ENCODE measurements around the gene ESF1. TPM values are rescaled to one million over a fixed set of nuclear protein-coding genes. Genes with fewer than 3 reads are reported as not detected.
A peak's percentile ranks its signal among the peaks of the same experiment; 100 is the strongest.

ESF1 gene
- total and polyA plus RNA-seq, 12 donors, result 5.9 to 23.1 (median 13.5) TPM

GRCh38 chr20:13799040-13799439 is 14.3 kb upstream of the ESF1 start:
- no peaks in the 10 kb centered on the region for H3K27me3 ChIP-seq
- H3K4me1 ChIP-seq, result peaks cover 4 to 22% (median 16%) of the 10 kb centered on the region in 9 donors
- no peak overlapping the region for H3K27ac ChIP-seq
- DNase-seq, result no peak
- intact Hi-C loops (cut with DNase I), result no loop called here
- ATAC-seq, result no peak
- H3K36me3 ChIP-seq, result peaks cover 0 to 99% (median 49%) of the 10 kb centered on the region in 9 donors
- WGBS, 2 donors, result 83 to 87% methylated on average over 5 of the region's 5 CpGs
- TF ChIP-seq CTCF (IDR thresholded peaks at IDR 0.05), result no peak
- H3K4me3 ChIP-seq, result no peak overlapping the region
- no peaks in the 10 kb centered on the region for H3K9me3 ChIP-seq

- Histone ChIP-seq H3K4me1 (peaks cover 0 to 31% (median 24%) of the 10 kb centered on the region in 9 donors), H3K27me3 (no peaks in the 10 kb centered on the region), H3K27ac (no peak overlapping the region), H3K9me3 (no peaks in the 10 kb centered on the region), H3K36me3 (peaks cover 4 to 100% (median 43%) of the 10 kb centered on the region in 9 donors), H3K4me3 (no peak overlapping the region)
- no peak for TF ChIP-seq CTCF (IDR thresholded peaks at IDR 0.05)
- ATAC-seq (no peak), DNase-seq (no peak)
- intact Hi-C loops (cut with DNase I), result no loop called here
- WGBS, 2 donors, result 97% methylated on average over 6 of the region's 6 CpGs
These were observed 9.9 kb upstream of the ESF1 start for GRCh38 chr20:13794667-13795066.

DNA sequence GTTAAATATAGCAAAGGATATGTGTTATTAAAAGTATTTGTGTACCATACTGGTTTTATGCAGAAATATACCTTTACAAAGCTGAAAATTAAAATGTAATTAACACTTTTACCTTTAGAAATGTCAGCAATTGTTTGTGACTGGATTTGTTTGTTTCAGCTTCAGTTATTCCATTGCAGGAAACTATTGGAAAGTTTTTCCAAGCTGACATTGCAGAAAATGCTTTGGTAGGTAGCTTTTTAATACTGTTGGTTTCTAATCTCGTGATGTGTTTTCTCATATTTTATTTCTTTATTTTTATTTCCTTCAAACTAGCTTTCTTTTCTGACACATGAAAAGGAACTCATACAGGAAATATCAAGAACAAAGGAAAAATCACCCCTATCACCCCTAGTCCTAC is 8.3 kb upstream of the ESF1 start:
- Histone ChIP-seq H3K4me1 (peaks cover 0 to 37% (median 24%) of the 10 kb centered on the region in 9 donors), H3K4me3 (no peak overlapping the region), H3K36me3 (peaks cover 4 to 100% (median 36%) of the 10 kb centered on the region in 9 donors), H3K27ac (peak overlapping the region in 4 of 10 donors; percentile 26 to 71 (median 54)), H3K27me3 (no peaks in the 10 kb centered on the region), H3K9me3 (no peaks in the 10 kb centered on the region)
- no peak for TF ChIP-seq CTCF (IDR thresholded peaks at IDR 0.05)
- intact Hi-C loops (cut with DNase I), result no loop called here
- WGBS, 2 donors, result 98 to 100% methylated on average over 1 of the region's 1 CpG
- DNase-seq, result no peak
- no peak for ATAC-seq

GRCh38 chr20:13791540-13792459 is 7.1 kb upstream of the ESF1 start:
- Histone ChIP-seq H3K4me1 (peaks cover 0 to 49% (median 34%) of the 10 kb centered on the region in 9 donors), H3K36me3 (peaks cover 4 to 100% (median 36%) of the 10 kb centered on the region in 9 donors), H3K27ac (peak overlapping the region in 8 of 10 donors; percentile 26 to 73 (median 54)), H3K9me3 (no peaks in the 10 kb centered on the region), H3K27me3 (no peaks in the 10 kb centered on the region), H3K4me3 (no peak overlapping the region)
- ATAC-seq (peak; percentile 74 to 94 (median 90)), DNase-seq (no peak)
- no peak for TF ChIP-seq CTCF (IDR thresholded peaks at IDR 0.05)
- intact Hi-C loops (cut with DNase I), result no loop called here
- WGBS, 2 donors, result 47 to 65% methylated on average over 2 of the region's 2 CpGs
